ENCODE measurements around the gene GSG1L.

The GSG1L gene

DNA sequence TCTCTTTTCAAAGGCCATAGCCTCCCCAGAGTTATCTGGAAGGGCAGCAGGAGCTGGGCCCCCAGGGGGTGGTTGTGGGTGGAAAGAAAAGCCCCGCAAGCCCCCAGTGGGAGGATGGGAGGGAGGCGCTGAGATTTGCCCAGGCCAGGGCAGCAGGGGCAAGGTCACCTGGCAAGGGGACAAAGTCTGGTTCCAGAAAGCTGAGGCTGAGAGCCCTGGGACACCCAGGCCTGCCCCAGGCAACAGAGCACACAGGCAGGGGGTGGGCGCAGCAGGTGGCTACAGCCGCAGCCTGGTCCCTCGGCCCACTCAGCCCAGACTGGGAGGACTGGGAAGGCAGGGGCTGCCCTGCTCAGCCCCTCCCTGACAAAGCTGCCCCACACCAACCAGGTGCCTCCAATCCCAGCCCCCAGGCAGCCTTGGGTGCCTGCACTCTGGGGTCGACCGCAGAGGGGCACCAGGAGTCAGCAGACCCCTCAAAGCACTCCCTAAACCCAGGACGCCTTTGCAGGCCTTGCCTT, 23.7 kb upstream of the GSG1L start:
- DNase-seq (ENCODE audit: low spot score in 2 of 2) = no peak
- Histone ChIP-seq H3K36me3 (replicated peaks) (peaks cover 3% of the 10 kb centered on the region; the same call in 1 of the 2 replicates), H3K9me3 (no peaks in the 10 kb centered on the region), H3K27me3 (ENCODE audit: low read depth) (no peaks in the 10 kb centered on the region), H3K4me1 (no peaks in the 10 kb centered on the region), H3K4me3 (no peak overlapping the region)
- in situ Hi-C loops (cut with MboI; ENCODE audit: low sequenced_read_pairs) = no loop called here

DNA sequence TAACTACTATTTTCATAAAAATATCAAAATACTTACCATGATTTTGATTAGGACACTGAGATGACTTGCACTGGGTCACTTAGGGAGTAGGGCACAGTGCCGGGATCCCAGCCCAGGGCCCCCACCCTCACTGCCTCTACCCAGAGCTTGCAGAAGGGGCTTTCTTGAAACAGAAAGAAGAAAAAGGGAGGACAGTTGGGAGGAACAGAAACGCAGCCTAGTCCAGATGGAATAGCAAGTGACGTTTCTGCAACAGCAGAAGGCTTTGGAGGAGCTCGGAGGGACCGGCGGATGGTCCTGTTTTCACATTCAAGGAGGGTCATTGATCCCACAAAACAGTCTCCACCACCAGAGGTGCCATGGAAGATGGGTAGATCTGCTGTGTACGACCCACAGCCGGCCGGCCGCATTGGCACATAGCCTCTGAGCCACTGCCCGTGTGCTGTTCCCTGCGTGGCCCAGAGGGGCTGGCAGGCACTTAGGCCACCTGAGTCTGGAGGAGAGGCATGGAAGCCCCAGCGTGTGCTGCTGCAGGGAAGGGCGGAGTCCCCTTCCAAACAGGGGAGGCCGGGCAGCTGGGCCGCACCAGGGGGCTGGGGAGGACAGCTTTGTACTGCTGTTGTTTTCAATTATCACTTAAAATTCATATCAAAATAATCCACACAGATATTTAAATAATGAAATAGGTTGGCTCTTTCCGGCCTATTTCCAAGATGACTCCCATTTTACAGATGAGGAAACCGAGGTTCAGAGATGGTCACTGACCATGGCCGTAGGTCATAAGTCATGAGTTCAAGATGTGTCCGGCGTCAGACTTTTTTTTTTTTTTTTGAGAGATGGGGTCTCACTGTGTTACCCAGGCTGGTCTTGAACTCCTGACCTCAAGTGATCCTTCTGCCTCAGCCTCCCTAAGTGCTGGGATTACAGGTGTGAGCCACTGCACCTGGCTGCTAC, 22.9 kb upstream of the GSG1L start:
- Histone ChIP-seq H3K9me3 (no peaks in the 10 kb centered on the region), H3K4me3 (no peak overlapping the region), H3K27me3 (ENCODE audit: low read depth) (no peaks in the 10 kb centered on the region), H3K36me3 (replicated peaks) (peaks cover under 1% of the 10 kb centered on the region; the same call in 1 of the 2 replicates), H3K4me1 (no peaks in the 10 kb centered on the region)
- in situ Hi-C loops (cut with MboI; ENCODE audit: low sequenced_read_pairs) = no loop called here
- no peak for DNase-seq (ENCODE audit: low spot score in 2 of 2)

DNA sequence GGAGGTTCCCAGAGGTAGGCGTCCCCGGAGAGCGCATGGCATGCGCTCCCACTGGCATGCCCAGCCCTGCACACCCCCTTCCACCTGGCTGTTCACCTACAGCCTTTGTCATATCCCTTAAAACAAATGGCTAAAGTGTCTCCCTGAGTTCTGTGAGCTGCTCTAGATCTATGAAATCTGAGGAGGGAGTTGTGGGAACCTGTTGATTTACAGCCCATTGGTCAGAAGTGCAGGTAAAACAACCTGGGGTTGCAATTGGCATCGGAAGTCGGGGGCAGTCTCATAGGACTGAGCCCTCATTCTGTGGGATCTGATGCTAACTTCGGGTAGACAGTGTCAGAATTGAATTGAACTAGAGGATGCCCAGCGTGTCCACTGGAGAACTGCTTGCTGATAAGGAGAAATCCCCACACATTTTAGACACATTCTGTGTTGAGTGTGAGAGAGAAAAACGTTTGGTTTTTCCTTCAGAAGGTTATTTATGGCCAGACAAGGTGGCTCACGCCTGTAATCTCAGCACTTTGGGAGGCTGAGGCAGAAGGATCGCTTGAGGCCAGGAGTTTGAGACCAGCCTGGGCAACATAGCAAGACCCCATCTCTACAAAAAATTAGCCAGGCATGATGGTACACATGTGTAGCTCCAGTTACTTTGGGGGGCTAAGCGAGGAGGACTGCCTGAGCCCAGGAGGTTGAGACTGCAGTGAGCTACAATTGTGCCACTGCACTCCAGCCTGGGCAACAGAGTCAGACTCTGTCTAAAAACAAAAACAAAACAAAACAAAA, 22.1 kb upstream of the GSG1L start:
- DNase-seq (ENCODE audit: low spot score in 2 of 2) = no peak
- Histone ChIP-seq H3K36me3 (replicated peaks) (no peaks in the 10 kb centered on the region), H3K9me3 (no peaks in the 10 kb centered on the region), H3K4me3 (no peak overlapping the region), H3K4me1 (no peaks in the 10 kb centered on the region), H3K27me3 (ENCODE audit: low read depth) (no peaks in the 10 kb centered on the region)
- in situ Hi-C loops (cut with MboI; ENCODE audit: low sequenced_read_pairs) = no loop called here

DNA sequence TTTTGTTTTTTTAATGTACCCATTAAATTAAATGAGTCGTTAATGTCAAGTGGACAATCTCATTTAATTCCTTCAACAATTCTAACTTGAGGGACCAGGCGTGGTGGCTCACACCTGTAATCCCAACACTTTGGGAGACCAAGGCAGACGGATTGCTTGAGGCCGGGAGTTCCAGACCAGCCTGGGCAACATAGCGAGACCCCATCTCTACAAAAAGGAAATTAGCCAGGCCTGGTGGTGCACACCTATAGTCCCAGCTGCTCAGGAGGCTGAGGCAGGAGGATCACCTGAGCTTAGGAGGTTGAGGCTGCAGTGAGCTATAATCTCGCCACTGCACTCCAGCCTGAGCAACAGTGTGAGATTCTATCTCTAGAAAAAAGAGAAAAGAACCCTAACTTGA, 20.7 kb upstream of the GSG1L start:
- Histone ChIP-seq H3K27me3 (ENCODE audit: low read depth) (no peaks in the 10 kb centered on the region), H3K4me1 (no peaks in the 10 kb centered on the region), H3K4me3 (no peak overlapping the region), H3K9me3 (no peaks in the 10 kb centered on the region), H3K36me3 (replicated peaks) (no peaks in the 10 kb centered on the region)
- in situ Hi-C loops (cut with MboI; ENCODE audit: low sequenced_read_pairs) = no loop called here
- DNase-seq (ENCODE audit: low spot score in 2 of 2) = no peak

- Histone ChIP-seq H3K4me1 (no peaks in the 10 kb centered on the region), H3K27me3 (ENCODE audit: low read depth) (no peaks in the 10 kb centered on the region), H3K36me3 (replicated peaks) (no peaks in the 10 kb centered on the region), H3K9me3 (no peaks in the 10 kb centered on the region), H3K4me3 (no peak overlapping the region)
- in situ Hi-C loops (cut with MboI; ENCODE audit: low sequenced_read_pairs) = no loop called here
- no peak for DNase-seq (ENCODE audit: low spot score in 2 of 2)
Observed at GRCh38 chr16:28082624-28083023, 19.1 kb upstream of the GSG1L start.

- H3K4me3 ChIP-seq = no peak overlapping the region
- H3K36me3 ChIP-seq (replicated peaks) = no peaks in the 10 kb centered on the region
- H3K4me1 ChIP-seq = no peaks in the 10 kb centered on the region
- DNase-seq (ENCODE audit: low spot score in 2 of 2) = no peak
- no peaks in the 10 kb centered on the region for H3K27me3 ChIP-seq (ENCODE audit: low read depth)
- in situ Hi-C loops (cut with MboI; ENCODE audit: low sequenced_read_pairs) = no loop called here
- no peaks in the 10 kb centered on the region for H3K9me3 ChIP-seq
Observed at GRCh38 chr16:28081391-28081968, 18.0 kb upstream of the GSG1L start.

GRCh38 chr16:28078261-28078660, 14.7 kb upstream of the GSG1L start:
- Histone ChIP-seq H3K9me3 (no peaks in the 10 kb centered on the region), H3K27me3 (ENCODE audit: low read depth) (no peaks in the 10 kb centered on the region), H3K4me3 (no peak overlapping the region), H3K36me3 (replicated peaks) (no peaks in the 10 kb centered on the region), H3K4me1 (no peaks in the 10 kb centered on the region)
- no peak for DNase-seq (ENCODE audit: low spot score in 2 of 2)
- in situ Hi-C loops (cut with MboI; ENCODE audit: low sequenced_read_pairs) = no loop called here

DNA sequence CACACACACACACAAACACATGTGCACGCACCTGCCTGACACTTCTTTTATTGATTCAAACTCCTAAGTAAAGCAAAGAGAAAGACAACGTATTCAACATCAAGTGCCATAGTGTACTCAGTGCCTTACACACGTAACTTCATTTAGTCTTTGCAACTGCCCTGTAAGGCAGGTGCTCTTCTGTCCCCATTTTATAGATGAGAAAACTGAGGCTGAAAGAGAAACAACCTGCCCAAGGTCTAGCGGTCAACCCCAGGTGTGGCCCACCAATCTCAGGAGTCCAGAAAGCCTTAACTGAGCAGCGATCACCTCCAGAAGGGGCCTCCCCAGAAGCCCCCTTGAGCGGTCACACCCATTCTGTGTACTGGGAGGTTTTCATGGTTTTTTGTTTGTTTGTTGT, 10.3 kb upstream of the GSG1L start:
- Histone ChIP-seq H3K9me3 (no peaks in the 10 kb centered on the region), H3K27me3 (ENCODE audit: low read depth) (peaks cover 6% of the 10 kb centered on the region), H3K4me3 (no peak overlapping the region), H3K36me3 (replicated peaks) (no peaks in the 10 kb centered on the region), H3K4me1 (no peaks in the 10 kb centered on the region; the same call in 1 of the 2 replicates)
- no peak for DNase-seq (ENCODE audit: low spot score in 2 of 2)
- in situ Hi-C loops (cut with MboI; ENCODE audit: low sequenced_read_pairs) = loop anchor here (25.0 kb wide), 1 partner anchor 462 kb away; no protein-coding TSS in a partner anchor

- Histone ChIP-seq H3K4me3 (no peak overlapping the region), H3K36me3 (replicated peaks) (no peaks in the 10 kb centered on the region), H3K9me3 (no peaks in the 10 kb centered on the region), H3K27me3 (ENCODE audit: low read depth) (peaks cover 6% of the 10 kb centered on the region), H3K4me1 (no peaks in the 10 kb centered on the region; the same call in 1 of the 2 replicates)
- in situ Hi-C loops (cut with MboI; ENCODE audit: low sequenced_read_pairs) = loop anchor here (25.0 kb wide), 1 partner anchor 460 kb away; no protein-coding TSS in a partner anchor
- DNase-seq (ENCODE audit: low spot score in 2 of 2) = no peak
Observed at GRCh38 chr16:28072087-28072486, 8.6 kb upstream of the GSG1L start.

DNA sequence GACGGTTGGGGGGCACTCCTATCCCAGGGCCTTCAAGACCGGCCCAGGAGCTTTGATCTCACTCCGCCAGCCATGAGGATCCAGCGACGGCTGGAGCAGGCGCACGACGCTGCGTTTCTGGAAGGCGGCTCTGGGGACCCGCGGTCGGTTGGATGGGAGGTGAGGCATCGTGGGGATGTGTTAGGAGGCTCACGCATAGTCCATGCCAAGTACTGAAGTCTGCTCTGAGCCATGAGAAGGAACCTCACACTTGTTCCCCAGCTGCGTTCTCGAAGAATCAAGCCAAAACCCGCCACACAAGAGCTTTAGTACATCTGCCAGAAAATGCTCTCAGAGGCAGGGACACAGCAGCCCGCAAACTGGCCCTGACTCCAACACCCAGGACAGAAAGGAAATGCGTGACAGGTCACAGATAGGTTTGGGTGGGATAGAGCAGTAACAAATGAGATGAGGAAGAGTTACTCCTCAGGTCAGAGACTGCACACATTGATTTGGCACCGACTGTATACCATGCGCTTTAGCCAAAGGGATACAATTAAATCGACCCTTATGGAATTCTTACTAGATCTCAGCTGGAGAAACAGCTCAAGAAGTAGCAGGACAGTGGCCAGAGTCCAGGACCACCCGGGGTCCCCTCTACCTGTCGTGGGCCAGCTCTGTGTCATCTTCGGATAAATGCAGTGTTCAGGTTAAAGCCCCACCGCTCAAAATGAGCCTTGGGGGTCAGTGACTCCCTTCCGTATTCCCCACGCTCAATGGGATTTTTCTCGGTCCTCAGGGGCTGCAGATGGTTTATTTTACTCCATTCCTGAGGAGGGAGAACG, 6.7 kb upstream of the GSG1L start:
- H3K4me1 ChIP-seq = no peaks in the 10 kb centered on the region; the same call in 1 of the 2 replicates
- peaks cover 9% of the 10 kb centered on the region for H3K27me3 ChIP-seq (ENCODE audit: low read depth)
- H3K4me3 ChIP-seq = no peak overlapping the region
- in situ Hi-C loops (cut with MboI; ENCODE audit: low sequenced_read_pairs) = loop anchor here (25.0 kb wide), 1 partner anchor 458 kb away; no protein-coding TSS in a partner anchor
- H3K36me3 ChIP-seq (replicated peaks) = no peaks in the 10 kb centered on the region
- no peaks in the 10 kb centered on the region for H3K9me3 ChIP-seq
- no peak for DNase-seq (ENCODE audit: low spot score in 2 of 2)

- Histone ChIP-seq H3K4me3 (no peak overlapping the region), H3K9me3 (no peaks in the 10 kb centered on the region), H3K36me3 (replicated peaks) (no peaks in the 10 kb centered on the region), H3K4me1 (no peaks in the 10 kb centered on the region; the same call in 1 of the 2 replicates), H3K27me3 (ENCODE audit: low read depth) (peaks cover 20% of the 10 kb centered on the region)
- in situ Hi-C loops (cut with MboI; ENCODE audit: low sequenced_read_pairs) = loop anchor here (25.0 kb wide), 1 partner anchor 457 kb away; no protein-coding TSS in a partner anchor
- DNase-seq (ENCODE audit: low spot score in 2 of 2) = no peak
Observed at GRCh38 chr16:28068976-28069375, 5.5 kb upstream of the GSG1L start.

GRCh38 chr16:28067604-28068379, 4.3 kb upstream of the GSG1L start:
- no peak for DNase-seq (ENCODE audit: low spot score in 2 of 2)
- H3K9me3 ChIP-seq = no peaks in the 10 kb centered on the region
- no peaks in the 10 kb centered on the region for H3K36me3 ChIP-seq (replicated peaks)
- H3K27me3 ChIP-seq (ENCODE audit: low read depth) = peaks cover 24% of the 10 kb centered on the region
- H3K4me1 ChIP-seq = no peaks in the 10 kb centered on the region; the same call in 1 of the 2 replicates
- in situ Hi-C loops (cut with MboI; ENCODE audit: low sequenced_read_pairs) = loop anchor here (25.0 kb wide), 1 partner anchor 455 kb away; no protein-coding TSS in a partner anchor
- H3K4me3 ChIP-seq = no peak overlapping the region

Data from HAP-1 (cell line).